CD4-positive, alpha-beta T cell treated with Interleukin-12 subunit alpha and Interleukin-12 subunit beta, for 1 hour (primary cell): ENCODE measurements around the gene COL9A1.
"Not testable (repeated sequence)": the region's sequence is repeated elsewhere in the genome, so short reads cannot be mapped to it uniquely, and the experiment has no call there.

Experiments
- DNase-seq: peaks from one replicate; pipeline ENCODE4 v3.0.0-alpha.2; 2020

COL9A1 gene

DNA sequence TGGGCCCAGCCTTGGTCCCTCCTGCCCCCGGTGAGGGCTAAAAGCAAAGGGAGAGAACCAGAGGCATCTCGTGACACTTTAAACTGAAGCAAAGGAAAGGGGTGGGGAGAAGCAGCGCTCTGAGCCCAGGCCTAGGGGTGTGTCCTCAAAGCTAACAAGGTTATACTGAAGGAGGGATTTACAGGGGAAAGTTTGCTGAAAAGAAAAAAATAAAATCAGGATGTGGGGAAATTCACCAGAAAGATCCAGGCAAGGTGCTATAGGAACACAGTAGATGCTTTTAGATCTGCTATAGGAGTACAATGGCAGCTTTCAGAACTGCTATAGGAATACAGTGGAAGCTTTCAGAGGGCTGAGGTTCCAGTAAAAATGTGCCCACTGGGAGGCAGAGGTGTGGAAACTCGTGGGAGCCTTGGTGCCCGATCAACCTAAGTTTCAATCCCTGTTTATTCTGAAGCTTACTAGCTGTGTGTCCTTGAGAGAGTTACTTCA lies at the start of gene COL9A1:
TSS of gene COL9A1 (minus strand) at position 51 of the 492 bp plus-strand sequence. CDS start 160 bp downstream, outside the sequence.
- DNase-seq, result no peak

DNA sequence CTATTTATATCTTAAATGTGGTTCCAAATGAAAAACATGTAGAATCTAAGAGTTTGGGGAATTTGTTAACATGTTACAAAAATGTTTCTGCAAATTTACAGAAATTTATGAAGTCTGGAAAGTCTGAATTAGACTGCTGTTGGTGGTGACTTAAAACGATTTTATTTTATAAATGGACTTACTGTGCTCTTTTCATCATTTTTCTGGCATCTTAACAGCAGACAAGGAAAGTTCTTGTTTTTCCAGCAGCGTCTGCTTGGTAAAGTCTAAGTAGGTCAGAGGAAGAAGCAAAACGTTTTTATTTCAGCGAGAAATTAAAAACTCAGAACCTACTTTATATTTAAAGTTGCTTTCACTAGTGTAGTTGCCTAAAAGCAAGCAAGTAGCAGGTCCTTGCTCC lies 48.6 kb upstream of the COL9A1 start:
- DNase-seq, result no peak

DNA sequence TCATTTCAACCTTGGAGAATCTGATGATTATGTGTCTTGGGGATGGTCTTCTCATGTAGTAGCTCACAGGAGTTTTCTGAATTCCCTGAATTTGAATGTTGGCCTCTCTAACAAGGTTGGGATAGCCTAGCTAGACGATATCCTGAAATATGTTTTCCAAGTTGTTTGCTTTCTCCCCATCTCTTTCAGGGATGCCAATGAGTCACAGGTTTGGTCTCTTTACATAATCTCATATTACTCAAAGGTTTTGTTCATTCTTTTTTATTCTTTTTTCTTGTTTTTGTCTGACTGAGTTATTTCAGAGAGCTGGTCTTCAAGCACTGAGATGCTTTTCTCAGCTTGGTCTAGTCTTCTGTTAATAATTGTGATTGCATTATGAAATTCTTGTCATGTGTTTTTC lies 42.7 kb upstream of the COL9A1 start:
- no peak for DNase-seq

DNA sequence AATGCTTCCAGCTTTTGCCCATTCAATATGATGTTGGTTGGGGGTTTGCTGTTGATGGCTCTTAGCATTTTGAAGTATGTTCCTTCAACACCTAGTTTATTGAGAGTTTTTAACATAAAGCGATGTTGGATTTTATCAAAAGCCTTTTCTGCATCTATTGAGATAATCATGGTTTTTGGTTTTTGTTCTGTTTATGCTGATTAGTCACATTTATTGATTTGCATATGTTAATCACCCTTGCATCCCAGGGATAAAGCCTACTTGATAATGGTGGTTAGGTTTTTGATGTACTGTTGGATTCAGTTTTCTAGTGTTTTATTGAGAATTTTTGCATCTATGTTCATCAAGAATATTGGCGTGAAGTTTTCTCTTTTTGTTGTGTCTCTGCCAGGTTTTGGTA lies 40.4 kb upstream of the COL9A1 start:
- no peak for DNase-seq

DNA sequence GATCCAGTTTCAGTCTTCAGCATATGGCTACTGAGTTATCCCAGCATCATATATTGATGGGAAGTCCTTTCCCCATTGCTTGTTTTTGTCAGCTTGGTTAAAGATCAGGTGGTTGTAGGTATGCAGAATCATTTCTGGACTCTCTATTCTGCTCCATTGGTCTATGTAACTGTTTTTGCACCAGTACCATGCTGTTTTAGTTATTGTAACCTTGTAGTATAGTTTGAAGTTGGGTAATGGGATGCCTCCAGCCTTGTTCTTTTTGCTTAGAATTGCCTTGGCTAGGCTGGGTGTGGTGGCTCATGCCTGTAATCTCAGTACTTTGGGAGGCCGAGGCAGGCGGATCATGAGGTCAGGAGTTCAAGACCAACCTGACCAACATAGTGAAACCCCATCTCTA lies 36.9 kb upstream of the COL9A1 start:
- not testable (repeated sequence) for DNase-seq

DNA sequence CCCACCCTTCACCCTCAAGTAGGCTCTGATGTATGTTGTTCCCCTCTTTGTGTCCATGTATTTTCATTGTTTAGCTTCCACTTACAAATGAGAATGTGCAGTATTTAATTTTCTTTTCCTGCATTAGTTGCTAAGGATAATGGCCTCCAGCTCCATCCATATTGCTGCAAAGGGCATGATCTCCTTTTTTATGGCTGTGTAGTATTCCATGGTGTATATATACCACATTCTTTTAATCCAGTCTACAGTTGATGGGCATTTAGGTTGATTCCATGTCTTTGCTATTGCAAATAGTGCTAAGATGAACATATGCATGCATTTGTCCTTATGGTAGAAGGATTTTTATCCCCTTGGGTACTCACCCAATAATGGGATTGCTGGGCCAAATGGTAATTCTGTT lies 35.9 kb upstream of the COL9A1 start:
- DNase-seq, result no peak

DNA sequence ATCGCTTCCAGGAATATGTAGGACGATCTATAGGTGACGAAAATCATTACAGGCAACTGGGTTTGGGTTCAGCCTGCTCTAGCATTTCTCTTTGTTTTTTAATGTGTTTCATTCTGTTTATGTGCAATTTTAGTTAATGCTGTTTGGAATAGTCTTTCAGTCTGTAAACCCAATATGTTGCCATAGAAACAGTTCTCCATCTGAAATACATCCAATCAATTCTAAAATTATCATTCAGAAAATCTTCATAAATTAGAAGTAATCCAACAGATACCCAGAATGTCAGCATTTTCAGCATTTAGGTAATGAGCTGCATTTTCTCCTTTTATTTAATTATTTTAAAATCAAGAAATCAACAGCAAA lies 34.8 kb upstream of the COL9A1 start:
- no peak for DNase-seq

DNA sequence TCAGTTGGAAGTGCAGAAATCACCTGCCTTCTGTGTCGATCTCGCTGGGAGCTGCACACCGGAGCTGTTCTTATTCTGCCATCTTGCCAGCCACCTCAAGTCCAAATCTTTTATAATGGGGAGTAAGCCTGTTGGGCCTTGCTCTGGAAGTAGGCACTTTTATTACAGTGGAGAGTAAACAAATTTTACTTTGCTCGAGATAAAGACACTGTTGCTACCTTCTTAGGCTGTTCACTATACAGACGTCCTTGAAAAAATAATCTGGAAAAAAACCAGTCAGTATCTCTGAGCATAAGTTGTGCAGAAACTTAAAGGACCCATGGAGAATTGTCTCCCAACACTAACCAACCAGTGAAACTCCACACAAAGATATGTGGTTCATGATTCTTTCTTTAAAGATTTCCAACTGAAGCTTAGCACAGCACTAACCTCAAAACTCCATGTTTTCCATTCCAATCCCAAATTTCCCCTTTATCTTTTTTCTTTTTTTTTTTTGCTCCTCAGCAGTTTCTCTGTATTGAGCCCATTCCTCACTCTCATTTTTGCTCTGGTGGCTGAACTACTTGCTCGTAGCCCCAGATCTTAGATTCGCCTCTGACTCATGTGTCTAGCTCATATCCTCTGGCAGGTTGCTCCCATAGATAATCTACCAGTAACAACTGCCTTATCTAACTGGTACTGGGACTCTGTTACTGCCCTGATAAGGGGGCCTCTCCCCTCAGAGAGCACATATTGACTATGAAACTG lies 34.3 kb upstream of the COL9A1 start:
- no peak for DNase-seq

DNA sequence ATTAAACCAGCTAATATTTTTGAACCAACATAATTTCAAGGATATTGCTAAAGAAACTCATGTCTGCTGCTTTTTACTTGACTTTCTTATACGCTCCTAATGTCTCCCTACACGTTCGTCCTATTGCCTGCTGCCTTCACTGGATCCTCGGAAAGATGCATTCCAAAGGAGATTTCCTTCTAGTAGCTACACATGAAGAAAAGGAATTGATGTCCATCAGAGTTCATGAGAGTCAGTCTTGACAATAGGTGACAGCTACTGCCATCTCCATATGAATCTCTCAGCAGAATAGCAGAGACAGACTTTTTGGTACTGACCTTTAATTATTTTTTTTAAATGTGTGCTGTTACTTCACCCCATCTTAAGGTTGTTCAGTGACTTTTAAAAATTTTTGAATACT lies 24.2 kb upstream of the COL9A1 start:
- DNase-seq, result no peak

DNA sequence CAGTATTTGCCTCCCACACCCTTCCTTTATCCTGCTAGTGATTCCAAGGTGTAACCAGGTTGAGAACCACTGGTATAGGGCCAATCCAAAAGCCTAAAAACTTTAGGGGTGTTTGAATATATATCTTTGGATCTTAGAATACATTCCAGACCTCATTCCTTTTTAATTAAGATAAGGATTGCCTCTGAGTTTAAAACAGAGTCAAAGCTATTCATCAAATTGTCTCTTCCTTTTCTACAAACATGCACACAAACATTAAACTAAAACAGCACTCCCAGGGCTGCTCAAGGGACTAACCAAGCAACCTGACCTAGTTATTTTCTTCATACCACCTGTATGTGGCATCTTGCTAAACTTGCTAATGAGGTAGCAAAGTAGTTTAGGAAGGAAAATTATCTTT lies 22.1 kb upstream of the COL9A1 start:
- DNase-seq, result no peak

DNA sequence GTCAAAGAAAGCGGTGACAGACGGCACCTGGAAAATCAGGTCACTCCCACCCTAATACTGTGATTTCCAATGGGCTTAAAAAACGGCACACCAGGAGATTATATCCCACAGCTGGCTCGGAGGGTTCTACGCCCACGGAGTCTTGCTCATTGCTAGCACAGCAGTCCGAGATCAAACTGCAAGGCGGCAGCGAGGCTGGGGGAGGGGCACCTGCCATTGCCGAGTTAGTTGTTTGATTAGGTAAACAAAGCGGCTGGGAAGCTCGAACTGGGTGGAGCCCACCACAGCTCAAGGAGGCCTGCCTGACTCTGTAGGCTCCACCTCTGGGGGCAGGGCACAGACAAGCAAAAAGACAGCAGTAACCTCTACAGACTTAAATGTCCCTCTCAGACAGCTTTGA lies 14.9 kb upstream of the COL9A1 start:
- not testable (repeated sequence) for DNase-seq

DNA sequence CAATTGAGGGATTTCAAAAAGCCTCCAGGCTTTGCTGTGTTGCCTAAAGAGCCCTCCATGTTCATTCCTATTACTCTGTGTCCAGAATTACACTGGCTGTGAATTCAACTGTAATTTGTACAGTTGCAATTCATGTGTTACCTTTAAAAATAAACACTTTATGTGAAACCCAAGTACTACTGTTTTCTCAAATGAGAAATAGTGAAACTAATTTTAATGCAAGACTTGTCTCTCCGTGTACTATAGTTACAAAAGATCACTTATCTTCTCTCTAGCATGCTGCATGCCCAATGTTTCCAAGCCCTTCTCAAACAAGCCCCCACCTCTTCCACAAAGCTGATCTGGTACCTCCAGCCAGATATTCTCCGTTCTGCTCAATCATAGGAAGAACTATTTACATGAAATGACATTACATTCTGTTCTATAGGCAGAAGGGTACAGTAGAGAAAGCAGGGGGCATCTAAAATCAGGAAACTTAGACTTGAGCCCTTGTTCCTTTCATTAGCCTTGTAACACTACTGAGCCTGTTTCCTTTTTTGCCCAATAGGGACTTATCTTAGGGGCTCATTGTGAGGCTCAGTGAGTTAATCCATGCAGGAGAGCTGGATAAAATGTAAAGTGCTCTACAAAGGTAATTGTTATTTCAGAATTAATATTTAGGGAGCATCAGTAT lies 12.3 kb upstream of the COL9A1 start:
- no peak for DNase-seq

DNA sequence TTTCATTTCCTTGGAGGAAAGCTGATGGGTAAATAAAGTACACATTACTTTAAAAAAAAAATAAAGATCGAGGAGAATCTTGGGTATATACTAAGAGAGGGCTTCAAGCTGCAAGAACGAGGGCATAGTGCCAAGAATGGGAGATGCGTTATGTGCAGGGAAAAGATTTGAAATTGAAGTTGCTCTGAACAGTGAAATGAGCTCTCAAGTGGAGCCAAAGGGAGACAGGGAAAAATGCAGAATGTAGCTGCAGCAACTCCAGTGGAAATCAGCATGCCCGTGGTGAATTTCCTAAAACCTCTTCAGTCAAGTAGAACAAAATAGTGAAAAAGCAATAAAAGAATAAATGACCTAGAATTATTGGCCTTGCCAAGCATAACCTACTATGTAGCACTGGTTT lies 11.4 kb upstream of the COL9A1 start:
- no peak for DNase-seq

DNA sequence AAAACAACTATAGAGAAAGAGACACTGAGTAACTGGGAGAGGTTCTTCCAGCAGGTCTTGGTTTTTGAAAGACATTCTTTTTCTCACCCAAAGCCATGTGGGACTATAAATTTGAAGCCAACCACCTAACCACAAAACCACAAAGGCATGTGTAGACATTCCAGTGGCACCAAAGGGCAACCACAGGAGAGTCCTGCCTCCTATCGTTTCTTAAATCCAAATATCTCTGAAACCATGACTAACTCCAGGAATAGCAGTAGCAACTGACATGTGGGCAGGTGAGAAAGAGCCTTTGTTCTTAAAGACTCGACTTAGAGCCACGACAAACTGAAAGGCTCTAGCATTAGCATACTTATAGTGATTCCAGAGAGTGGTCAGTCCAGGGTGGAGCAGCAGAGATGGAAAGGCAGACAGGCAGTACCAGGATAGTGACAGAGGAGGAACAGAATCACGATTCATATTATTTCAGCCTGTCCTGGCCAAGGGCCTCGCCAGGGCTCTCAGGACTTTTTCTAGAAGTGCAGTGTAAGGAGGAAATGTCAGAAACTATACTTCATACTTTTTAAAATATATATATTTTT lies 9.4 kb upstream of the COL9A1 start:
- DNase-seq, result no peak

DNA sequence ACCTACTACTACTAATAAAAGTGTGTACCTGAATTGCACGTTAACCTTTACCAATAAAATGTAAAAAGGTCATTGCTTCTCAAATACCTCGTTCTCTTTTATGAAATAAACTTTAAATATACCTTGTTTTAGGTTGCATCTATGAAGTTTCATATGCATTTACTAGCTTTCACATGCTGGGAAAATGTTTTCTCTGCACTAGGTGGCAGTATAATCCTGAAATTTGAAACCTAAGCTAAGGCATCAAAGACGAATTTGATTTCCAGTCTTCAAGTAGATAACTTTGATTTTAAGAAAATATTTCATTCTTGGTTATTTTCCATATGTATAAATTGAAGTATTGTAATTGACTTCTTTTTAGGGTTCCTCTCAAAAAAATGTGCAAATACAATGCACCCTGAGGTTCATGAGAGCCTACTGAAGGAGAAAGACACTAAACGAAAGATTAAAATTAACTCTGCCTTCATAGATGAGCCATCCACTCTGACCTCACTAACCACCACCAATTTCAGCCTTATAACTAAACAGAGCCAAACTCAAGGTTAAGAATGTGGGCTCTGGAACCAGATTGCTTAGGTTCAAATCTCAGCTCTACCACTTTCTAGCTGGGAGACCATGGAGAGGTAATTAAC lies 7.3 kb upstream of the COL9A1 start:
- DNase-seq, result peak; percentile 32

DNA sequence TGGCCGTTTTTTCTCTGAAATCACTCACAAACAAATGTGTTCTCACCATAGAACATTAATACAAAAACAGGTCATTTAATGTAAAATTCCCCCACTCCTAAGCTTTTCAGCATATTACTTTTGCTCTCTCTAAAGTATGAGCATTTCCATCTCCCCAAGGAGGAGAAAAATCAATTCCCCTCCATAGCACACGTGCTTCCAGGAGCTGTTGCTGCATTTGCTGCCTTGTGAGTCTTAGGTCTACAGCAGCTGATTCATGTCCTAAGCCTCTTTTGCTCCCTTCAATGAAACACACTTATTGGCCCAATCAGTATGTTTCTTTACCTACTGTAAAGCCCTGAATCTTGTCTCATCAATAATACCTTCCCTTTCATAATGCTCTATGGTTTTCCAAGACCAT lies 6.4 kb upstream of the COL9A1 start:
- DNase-seq, result no peak

DNA sequence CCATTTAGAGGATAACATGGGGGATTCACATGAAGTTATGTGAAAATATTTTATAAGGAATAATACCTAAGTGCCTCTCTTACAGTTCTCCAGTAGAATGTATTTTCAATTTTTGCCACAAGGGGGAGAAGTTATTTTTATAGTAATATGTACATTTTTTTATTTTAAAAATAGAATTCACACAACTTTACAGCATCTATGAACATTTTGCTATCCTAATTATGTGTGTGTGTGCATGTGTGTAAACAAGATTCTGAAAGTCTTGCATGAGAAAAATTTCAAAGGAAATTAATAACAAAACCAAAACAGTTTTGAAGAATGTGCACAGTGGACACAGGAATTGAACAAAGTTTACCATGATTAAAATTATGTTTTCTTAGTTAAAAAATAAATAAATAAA lies 5.3 kb upstream of the COL9A1 start:
- not testable (repeated sequence) for DNase-seq

DNA sequence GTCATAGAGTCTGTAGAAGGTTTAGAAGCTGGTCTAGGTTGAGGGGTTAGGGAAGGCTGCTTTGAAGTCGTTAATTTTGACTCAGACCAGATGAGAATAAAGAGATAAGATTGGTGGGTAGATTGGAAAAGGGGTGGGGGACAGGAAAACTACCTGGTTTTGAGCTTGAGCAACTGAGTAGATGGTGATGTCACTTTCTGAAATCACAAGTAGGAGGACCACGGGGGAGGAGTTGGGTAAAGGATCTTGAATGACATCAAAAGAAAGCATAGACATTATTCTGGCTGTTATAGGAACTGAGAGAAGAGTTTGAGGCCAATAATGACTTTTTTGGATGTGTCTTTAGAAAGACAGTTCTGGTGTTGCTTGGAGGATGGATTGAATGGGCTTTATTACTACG lies 4.1 kb upstream of the COL9A1 start:
- DNase-seq, result no peak

DNA sequence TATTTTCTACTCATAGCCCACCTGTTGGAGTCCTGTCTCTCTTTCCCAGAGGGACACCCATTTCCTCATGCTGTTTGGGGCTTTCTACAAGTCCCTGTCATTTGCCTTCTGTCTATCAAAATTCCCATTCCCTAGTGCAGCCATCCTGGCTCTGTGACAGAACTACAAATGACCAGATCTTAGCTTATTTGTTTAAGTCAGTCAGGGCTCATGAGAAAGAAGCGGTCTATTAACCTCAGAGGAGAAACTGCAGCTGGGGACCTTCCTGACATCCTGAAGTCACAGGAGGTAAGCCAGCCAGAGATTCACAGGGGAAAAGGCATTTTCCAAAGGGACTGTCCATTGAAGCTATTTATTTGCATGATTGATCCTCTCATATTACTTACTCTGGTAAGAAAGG lies 1.7 kb upstream of the COL9A1 start:
- no peak for DNase-seq

DNA sequence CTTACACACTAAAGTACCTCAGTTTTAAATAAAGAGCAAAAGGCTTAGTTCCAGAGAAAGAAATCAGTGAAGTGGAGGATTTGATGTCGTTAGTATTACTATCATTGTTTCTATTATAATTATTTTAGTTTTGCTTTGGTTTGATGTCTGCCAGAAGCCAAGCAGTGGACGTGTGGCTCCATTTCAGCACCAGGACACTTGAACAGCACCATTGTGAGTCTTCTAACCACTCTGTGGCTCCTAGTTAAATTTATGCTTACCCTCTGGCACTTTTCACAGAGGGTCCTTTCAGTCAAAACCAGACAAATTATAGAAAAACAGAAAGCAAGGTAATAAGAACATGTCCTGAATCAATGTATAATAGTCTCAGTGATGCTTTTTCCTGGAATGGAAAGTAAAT lies 3.4 kb downstream of the COL9A1 start:
- DNase-seq, result no peak

DNA sequence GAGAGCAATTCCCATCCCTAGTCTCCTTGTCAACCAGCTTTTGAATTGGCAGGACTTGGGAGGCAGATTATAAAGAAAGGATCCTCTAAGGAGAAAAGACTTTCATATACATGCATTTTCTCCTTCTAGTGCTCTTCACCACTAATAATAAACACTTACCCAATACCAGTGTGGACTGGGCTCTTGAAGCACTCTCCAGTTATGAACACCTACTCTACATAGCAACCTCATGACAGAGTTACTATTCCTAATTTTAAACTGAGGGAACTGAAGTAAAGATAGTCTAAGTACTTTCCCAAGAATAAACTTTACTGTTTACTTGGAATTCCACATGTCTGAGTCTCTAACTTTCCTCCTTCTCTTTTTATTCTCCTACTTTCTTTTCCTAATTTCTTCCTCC lies 4.8 kb downstream of the COL9A1 start:
- DNase-seq, result no peak

DNA sequence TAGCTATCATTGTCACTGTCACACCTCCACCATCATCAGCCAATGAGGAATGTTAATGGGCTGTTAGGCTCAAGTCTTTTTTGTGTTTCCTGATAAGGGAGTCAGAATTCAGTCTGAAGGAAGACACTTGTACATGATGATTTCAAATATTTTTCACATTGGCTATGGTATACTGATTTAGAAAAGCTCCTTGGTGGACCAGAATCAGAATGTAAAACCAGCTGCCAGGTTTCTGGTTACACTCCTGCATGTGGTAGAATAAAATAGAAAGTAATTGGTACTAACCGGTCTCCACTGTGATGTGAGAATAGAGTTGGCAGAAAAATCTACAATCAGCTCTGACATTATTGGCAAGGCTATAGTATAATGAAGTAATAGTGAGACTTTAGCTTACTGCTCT lies 10.7 kb downstream of the COL9A1 start:
- DNase-seq, result no peak

DNA sequence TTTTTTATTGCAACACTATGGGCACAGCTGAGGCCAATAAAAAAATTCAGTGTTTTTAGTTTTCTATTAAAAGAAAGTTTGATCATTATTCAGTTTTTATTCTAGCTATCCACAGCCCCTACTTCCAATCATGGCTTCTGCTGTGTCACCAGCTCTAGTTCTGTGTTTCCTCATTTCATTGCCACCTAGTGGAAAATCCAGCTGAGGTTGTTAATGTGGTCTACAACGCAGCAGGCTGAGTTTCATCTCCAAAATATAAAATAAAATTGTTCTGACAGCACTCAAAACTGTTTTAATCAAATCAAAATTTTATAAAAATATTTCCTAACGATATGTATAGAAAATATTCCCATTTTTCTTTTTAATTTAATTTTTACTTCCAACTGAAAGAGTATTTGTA lies 13.6 kb downstream of the COL9A1 start:
- DNase-seq, result no peak

DNA sequence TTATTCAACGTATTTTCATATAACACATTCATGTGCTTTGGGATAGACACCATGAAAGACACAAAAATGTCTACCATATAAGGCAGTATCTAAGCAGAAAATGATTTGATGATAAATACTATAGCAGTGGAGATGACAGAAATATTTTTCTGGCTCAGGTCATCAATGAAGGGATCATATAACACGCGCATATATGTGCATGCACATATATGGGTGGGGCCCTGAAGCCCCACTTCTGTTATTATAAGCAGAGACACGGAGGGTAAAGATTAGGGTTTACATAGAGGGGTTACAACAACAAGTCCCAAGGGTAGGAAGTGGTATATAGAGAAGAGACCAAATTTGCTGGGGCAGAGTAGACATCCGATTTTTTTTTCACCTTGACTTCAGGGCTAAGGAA lies 16.0 kb downstream of the COL9A1 start:
- DNase-seq, result no peak
